HEK293T (cell line): ENCODE data around the gene CFAP52.

ENCODE experiments used
- BHLHE40 ChIP-seq: fragments of 450-650 bp; IDR thresholded peaks from 2 replicates; pipeline ENCODE4 v1.6.1; 2016; ENCODE audit warnings: mild to moderate bottlenecking, moderate library complexity, borderline replicate concordance
- FOXA1 ChIP-seq: fragments of 450-650 bp; IDR thresholded peaks from 2 replicates; pipeline ENCODE4 v1.6.1; 2016; ENCODE audit warnings: mild to moderate bottlenecking
- FOXK2 ChIP-seq: fragments of 450-650 bp; IDR thresholded peaks from 2 replicates; pipeline ENCODE4 v1.6.1; 2016; ENCODE audit warnings: mild to moderate bottlenecking
- HDGF ChIP-seq: fragments of 450-650 bp; IDR thresholded peaks from 2 replicates; pipeline ENCODE4 v1.6.1; 2017; ENCODE audit warnings: antibody characterized with exemption, borderline replicate concordance
- LEF1 ChIP-seq: fragments of 450-650 bp; IDR thresholded peaks from 2 replicates; pipeline ENCODE4 v1.6.1; 2017; ENCODE audit warnings: mild to moderate bottlenecking, borderline replicate concordance
- PKNOX1 ChIP-seq: fragments of 450-650 bp; IDR thresholded peaks from 2 replicates; pipeline ENCODE4 v1.6.1; 2016
- SP1 ChIP-seq: fragments of 450-650 bp; IDR thresholded peaks from 2 replicates; pipeline ENCODE4 v1.6.1; 2017
- SUZ12 ChIP-seq: fragments of 450-650 bp; IDR thresholded peaks from 2 replicates; pipeline ENCODE4 v1.6.1; 2016; ENCODE audit warnings: mild to moderate bottlenecking
- ZNF384 ChIP-seq: fragments of 450-650 bp; IDR thresholded peaks from 2 replicates; pipeline ENCODE4 v1.6.1; 2016

GRCh38 chr17:9658593-9659211 lies 82.3 kb downstream of the CFAP52 start:
- TF ChIP-seq FOXK2 (no peak), LEF1 (no peak), BHLHE40 (no peak), SP1 (no peak), ZNF384 (no peak), PKNOX1 (no peak), SUZ12 (no peak), FOXA1 (no peak), HDGF (no peak)
